ENCODE data around the gene RASL10A.

The RASL10A gene

DNA sequence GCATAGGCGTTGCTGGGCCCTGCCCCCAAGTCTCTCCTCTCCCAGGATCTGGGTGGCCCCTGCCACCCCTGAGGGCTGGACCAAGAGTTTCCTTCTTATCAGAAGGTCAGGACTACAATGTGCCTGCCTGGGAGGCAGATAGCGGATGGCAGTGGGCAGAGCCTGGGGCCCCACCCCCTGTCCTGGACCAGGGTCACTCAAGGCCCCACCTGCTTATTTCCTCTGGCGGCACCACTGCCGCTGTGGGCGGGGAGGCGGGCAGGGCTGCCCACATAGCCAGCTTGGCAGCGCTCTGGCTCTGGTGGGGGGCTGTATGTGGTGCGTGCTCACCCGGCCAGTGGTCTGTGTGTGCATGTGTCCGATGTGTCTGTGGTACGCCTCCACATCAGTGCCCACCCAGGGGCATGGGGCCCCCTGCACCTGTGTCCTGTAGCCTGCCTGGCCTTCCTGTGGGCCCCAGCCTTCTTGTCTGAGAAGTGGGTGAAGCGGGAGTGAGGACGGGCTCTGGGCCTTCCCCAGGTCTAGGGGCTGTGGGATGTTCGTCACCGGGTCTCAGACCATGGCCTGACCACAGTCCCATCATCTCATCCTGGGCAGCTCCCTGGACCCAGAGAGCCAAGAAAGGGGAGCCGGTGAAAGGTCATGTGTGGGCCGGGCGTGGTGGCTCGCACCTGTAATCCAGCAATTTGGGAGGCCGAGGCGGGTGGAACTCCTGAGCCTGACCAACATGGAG lies 6.0 kb downstream of the RASL10A start:
- Histone ChIP-seq H3K9me3 (no peaks in the 10 kb centered on the region), H3K27me3 (peaks cover 98% of the 10 kb centered on the region), H3K4me3 (ENCODE audit: low read depth in 1 of 2, low read length in 1 of 2) (no peak overlapping the region), H3K4me1 (ENCODE audit: control insufficient read depth in 1 of 2, insufficient read depth in 1 of 2, low read depth in 1 of 2, low read length in 1 of 2) (peaks cover 6 to 14% of the 10 kb centered on the region in 2 experiments), H3K27ac (no peak overlapping the region), H3K36me3 (no peaks in the 10 kb centered on the region)
- TF ChIP-seq, protein P1, sequence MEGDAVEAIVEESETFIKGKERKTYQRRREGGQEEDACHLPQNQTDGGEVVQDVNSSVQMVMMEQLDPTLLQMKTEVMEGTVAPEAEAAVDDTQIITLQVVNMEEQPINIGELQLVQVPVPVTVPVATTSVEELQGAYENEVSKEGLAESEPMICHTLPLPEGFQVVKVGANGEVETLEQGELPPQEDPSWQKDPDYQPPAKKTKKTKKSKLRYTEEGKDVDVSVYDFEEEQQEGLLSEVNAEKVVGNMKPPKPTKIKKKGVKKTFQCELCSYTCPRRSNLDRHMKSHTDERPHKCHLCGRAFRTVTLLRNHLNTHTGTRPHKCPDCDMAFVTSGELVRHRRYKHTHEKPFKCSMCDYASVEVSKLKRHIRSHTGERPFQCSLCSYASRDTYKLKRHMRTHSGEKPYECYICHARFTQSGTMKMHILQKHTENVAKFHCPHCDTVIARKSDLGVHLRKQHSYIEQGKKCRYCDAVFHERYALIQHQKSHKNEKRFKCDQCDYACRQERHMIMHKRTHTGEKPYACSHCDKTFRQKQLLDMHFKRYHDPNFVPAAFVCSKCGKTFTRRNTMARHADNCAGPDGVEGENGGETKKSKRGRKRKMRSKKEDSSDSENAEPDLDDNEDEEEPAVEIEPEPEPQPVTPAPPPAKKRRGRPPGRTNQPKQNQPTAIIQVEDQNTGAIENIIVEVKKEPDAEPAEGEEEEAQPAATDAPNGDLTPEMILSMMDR (IDR thresholded peaks at IDR 0.05) = no peak

DNA sequence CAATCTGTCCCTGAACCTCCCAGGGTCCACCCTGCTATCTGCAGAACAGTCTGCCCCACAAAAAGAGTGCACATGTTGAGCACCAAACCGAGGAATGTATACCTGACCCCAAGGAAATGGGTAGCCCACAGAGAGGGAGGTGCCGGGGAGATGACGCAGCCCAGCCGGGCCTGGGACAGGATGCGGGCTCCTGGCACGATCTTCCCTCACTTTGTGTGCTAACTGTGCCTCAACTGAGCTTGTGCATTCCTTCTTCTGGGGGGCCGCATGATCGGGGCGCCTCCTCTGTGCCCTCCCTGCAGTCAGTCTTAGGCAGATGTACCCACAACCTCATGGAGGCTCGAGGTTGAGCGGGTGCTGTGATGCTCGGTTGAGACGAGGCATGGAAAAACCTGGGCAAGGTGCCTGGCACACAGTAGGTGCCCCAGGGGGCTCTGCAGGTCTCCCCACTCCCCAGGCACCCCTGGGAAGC lies 6.7 kb downstream of the RASL10A start:
- Histone ChIP-seq H3K27me3 (peaks cover 98% of the 10 kb centered on the region), H3K4me3 (ENCODE audit: low read depth in 1 of 2, low read length in 1 of 2) (no peak overlapping the region), H3K4me1 (ENCODE audit: control insufficient read depth in 1 of 2, insufficient read depth in 1 of 2, low read depth in 1 of 2, low read length in 1 of 2) (peaks cover 6 to 14% of the 10 kb centered on the region in 2 experiments)

DNA sequence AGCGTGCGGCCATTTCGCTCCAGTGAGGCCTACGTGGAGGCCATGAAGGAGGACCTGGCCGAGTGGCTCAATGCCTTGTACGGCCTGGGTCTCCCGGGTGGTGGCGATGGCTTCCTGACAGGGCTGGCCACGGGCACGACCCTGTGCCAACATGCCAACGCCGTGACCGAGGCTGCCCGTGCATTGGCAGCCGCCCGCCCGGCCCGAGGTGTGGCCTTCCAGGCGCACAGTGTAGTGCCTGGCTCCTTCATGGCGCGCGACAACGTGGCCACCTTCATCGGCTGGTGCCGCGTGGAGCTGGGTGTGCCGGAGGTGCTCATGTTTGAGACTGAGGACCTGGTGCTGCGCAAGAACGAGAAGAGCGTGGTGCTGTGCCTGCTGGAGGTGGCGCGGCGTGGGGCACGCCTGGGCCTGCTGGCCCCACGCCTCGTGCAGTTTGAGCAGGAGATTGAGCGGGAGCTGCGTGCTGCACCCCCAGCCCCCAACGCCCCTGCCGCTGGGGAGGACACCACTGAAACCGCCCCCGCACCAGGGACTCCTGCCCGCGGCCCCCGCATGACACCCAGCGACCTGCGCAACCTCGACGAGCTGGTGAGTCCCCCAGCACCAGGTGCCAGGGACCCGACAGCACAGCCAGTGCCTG lies 7.2 kb downstream of the RASL10A start:
- Histone ChIP-seq H3K36me3 (no peaks in the 10 kb centered on the region), H3K4me3 (ENCODE audit: low read depth in 1 of 2, low read length in 1 of 2) (no peak overlapping the region), H3K9me3 (no peaks in the 10 kb centered on the region), H3K27me3 (peaks cover 93% of the 10 kb centered on the region), H3K27ac (no peak overlapping the region), H3K4me1 (ENCODE audit: control insufficient read depth in 1 of 2, insufficient read depth in 1 of 2, low read depth in 1 of 2, low read length in 1 of 2) (peaks cover 6 to 14% of the 10 kb centered on the region in 2 experiments)
- TF ChIP-seq, protein P1 (IDR thresholded peaks at IDR 0.05) = no peak

More for the DNA sequence above, 6.7 kb downstream of the RASL10A start:
- no peak overlapping the region for H3K27ac ChIP-seq
- H3K9me3 ChIP-seq = no peaks in the 10 kb centered on the region
- no peaks in the 10 kb centered on the region for H3K36me3 ChIP-seq
- TF ChIP-seq, protein P1 (IDR thresholded peaks at IDR 0.05) = no peak

DNA sequence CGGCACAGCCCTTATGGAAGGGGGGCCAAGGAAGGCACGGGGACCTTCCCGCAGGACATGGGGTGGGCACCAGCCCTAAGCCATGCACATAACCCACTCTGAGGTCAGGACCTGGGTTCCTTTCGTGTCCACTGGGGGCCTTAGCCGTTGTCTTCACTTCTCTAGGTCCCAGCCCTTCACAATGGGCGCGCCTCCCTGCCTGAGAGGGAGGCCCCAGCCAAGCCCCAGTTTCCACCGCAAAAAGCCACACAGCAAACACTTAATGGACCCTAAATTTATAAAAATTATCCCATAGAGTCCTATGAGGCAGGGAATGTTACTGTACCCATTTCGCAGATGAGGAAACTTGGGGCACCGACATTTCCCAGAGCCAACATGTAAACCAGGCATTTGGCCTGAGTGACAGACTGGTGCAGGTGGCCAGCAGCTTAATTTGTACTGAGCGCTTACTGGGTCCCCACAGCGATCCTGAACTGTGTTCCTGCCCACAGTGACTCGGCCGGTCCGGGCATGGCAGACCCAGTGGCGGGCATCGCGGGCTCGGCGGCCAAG lies 7.8 kb downstream of the RASL10A start:
- Histone ChIP-seq H3K4me3 (ENCODE audit: low read depth in 1 of 2, low read length in 1 of 2) (no peak overlapping the region), H3K4me1 (ENCODE audit: control insufficient read depth in 1 of 2, insufficient read depth in 1 of 2, low read depth in 1 of 2, low read length in 1 of 2) (peaks cover 6 to 14% of the 10 kb centered on the region in 2 experiments)

DNA sequence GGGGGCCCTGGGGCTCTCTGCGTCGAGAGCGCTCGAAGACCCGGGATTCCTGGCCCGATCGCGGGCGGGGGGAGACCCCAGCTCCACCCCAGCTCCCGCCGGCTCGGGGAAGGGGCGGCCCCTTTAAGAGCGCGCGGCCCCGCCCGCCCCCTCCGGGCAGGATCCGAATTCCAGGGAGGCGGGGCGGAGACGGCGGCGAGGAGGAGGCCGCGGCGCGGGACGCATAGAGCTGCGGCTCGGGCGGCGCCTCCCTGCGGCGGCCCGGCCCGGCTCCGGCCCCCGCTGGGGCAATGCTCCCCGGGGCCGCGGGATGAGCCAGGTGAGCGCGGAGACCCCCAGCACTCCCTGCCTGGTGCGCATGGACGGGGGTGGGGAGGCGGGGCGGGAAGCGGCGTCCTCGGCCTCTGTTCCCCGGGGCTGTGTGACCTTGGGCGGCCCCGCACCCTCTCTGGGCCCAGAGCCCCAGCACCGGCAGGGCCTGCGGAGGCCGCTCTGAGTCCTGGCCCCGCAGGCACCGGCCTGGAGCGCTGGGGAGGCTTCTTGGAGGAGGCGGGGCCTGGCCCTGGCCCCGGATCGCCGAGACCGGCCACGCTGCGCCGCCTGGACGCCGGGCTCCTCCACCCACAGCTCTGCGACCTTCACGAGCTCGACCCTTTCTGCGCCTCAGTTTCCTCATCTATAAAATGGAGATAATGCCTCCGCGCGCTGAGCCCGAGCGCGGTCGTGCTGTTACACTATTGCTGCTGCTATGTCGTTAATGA lies 8.5 kb downstream of the RASL10A start:
- Histone ChIP-seq H3K4me3 (ENCODE audit: low read depth in 1 of 2, low read length in 1 of 2) (peak overlapping the region; percentile 15 to 35), H3K9me3 (no peaks in the 10 kb centered on the region), H3K27me3 (peaks cover 80% of the 10 kb centered on the region), H3K36me3 (peaks cover 3% of the 10 kb centered on the region), H3K4me1 (ENCODE audit: control insufficient read depth in 1 of 2, insufficient read depth in 1 of 2, low read depth in 1 of 2, low read length in 1 of 2) (peaks cover 6 to 14% of the 10 kb centered on the region in 2 experiments), H3K27ac (no peak overlapping the region)
- TF ChIP-seq, protein P1 (IDR thresholded peaks at IDR 0.05) = no peak

More for the DNA sequence above, 7.8 kb downstream of the RASL10A start:
- H3K27ac ChIP-seq = no peak overlapping the region
- no peaks in the 10 kb centered on the region for H3K9me3 ChIP-seq
- TF ChIP-seq, protein P1 (IDR thresholded peaks at IDR 0.05) = no peak
- H3K36me3 ChIP-seq = no peaks in the 10 kb centered on the region
- H3K27me3 ChIP-seq = peaks cover 87% of the 10 kb centered on the region

Measured in neutrophil (primary cell).